IMR-90 (cell line): ENCODE data around the gene COX19.

Source experiments
- BHLHE40 ChIP-seq: fragments of 150-350 bp; IDR thresholded peaks from 2 replicates; pipeline ENCODE4 v1.6.1; 2016; ENCODE audit warnings: mild to moderate bottlenecking, low read depth, low read length
- CHD1 ChIP-seq: IDR thresholded peaks from 2 replicates; pipeline ENCODE4 v1.6.1; 2012; ENCODE audit warnings: low read depth, low read length, improper control_type of control experiment
- CTCF ChIP-seq: conservative IDR thresholded peaks from 2 replicates; pipeline ENCODE4 v1.5.1; 2012; ENCODE audit warnings: mild to moderate bottlenecking, low read depth, low read length, improper control_type of control experiment
- ELK1 ChIP-seq: fragments of 150-350 bp; IDR thresholded peaks from 2 replicates; pipeline ENCODE4 v1.6.1; 2016; ENCODE audit warnings: low read depth, mild to moderate bottlenecking, low read length, moderate library complexity, borderline replicate concordance
- MAFK ChIP-seq: IDR thresholded peaks from 2 replicates; pipeline ENCODE4 v1.6.1; 2012; ENCODE audit warnings: low read depth, low read length, improper control_type of control experiment
- MAZ ChIP-seq: IDR thresholded peaks from 2 replicates; pipeline ENCODE4 v1.6.1; 2012; ENCODE audit warnings: low read depth, mild to moderate bottlenecking, low read length, improper control_type of control experiment, moderate library complexity, borderline replicate concordance
- NFE2L2 ChIP-seq: fragments of 150-350 bp; IDR thresholded peaks from 2 replicates; pipeline ENCODE4 v1.6.1; 2016; ENCODE audit warnings: low read depth, mild to moderate bottlenecking, low read length
- POLR2A ChIP-seq: IDR thresholded peaks from 2 replicates; pipeline ENCODE4 v1.6.1; 2012; ENCODE audit warnings: mild to moderate bottlenecking, low read depth, low read length
- RAD21 ChIP-seq: IDR thresholded peaks from 2 replicates; pipeline ENCODE4 v1.6.1; 2012; ENCODE audit warnings: low read length, improper control_type of control experiment
- RCOR1 ChIP-seq: IDR thresholded peaks from 2 replicates; pipeline ENCODE4 v1.6.1; 2012; ENCODE audit warnings: mild to moderate bottlenecking, low read length, improper control_type of control experiment; ENCODE audit not compliant: insufficient replicate concordance
- RFX5 ChIP-seq: IDR thresholded peaks from 2 replicates; pipeline ENCODE4 v1.8.0; 2012; ENCODE audit warnings: low read depth, mild to moderate bottlenecking, low read length, moderate library complexity
- SMC3 ChIP-seq: fragments of 150-350 bp; IDR thresholded peaks from 2 replicates; pipeline ENCODE4 v1.6.1; 2016; ENCODE audit warnings: low read depth, mild to moderate bottlenecking, antibody characterized with exemption, low read length, moderate library complexity

GRCh38 chr7:929311-929711 lies 46.0 kb downstream of the COX19 start:
- TF ChIP-seq BHLHE40 (no peak), CTCF (no peak), POLR2A (no peak), NFE2L2 (no peak), SMC3 (no peak), RAD21 (no peak), CHD1 (no peak), MAZ (no peak), RCOR1 (no peak), ELK1 (no peak), RFX5 (no peak), MAFK (no peak)
